NCI-H1417 treated with DMSO at 0.1 percent for 48 hours (cell line): ENCODE data around the gene DAP.

Source experiments
- DNase-seq: peaks from one replicate; lab custom pipeline; 2025; lab: John Stamatoyannopoulos, UW

Gene DAP

DNA sequence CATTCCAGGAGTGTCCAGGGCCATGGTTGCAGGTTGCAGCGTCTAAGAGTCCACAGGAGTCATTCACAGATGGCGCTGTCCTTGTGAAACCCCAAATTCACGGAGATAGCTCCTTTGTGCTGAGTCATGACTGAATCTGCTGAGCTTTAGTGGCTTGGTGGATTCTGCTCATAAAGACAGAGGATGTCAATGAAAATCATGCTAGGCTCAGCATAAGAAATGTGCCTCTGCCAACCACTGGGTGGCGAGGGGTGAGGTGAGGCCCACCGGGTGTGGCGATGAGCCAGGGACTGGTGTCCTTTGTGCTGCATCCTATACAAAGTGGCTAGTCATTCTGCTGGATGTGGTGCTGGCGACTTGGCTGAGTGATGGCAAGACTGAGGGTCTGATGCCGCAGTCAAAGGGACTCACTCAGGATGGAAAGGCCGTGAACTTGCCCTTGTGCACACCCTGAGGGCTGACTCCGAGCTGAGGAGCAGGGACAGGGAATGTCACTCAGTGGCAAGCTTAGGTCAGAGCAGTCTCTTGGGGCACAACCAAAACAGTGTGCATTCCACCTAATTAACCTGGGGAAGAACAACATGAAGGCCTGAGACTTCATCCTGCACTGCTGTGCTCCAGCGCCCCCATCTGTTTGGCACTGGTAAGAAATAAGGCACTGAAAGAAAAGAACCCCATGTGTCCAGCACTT is 71.5 kb downstream of the DAP start:
- DNase-seq = no peak

GRCh38 chr5:10688651-10689171 is 72.3 kb downstream of the DAP start:
- no peak for DNase-seq

DNA sequence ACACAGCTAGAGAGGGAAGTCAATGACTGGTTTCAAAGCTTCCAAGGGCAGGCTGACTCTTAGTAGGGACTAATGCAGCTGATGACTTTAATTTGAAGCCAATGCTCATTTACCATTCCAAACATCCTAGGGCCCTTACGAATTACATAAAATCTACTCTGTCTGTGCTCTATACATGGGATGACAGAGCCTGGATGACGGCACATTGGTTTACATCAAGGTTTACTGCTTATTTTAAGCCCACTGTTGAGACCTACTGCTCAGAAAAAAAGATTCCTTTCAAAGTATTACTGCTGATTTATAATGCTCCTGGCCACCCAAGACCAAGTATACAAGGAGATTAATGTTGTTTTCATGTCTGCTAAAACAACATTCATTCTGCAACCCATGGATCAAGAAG is 74.1 kb downstream of the DAP start:
- no peak for DNase-seq

DNA sequence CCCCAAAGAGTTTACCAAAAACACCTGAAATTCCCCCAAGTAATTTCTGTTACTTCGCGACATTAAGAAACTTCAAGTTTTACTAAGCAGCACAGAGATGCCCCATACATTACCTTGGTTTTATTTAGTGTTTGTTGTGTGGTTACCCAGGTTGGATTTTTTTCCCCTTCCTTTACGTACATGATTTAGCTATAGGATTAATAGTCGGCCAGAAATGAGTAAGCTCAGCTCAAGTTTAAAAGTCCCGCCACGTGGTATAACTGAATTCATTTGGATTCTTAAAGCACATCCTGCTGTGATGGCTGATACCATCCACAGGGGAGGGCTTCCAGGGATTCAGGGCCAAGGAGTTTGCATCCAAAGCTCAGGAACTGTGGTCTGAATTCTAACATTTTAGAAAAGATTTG is 75.9 kb downstream of the DAP start:
- DNase-seq = no peak

- DNase-seq = no peak
Measured at GRCh38 chr5:10684303-10685086, 76.5 kb downstream of the DAP start.

GRCh38 chr5:10682801-10683525 is 78.1 kb downstream of the DAP start:
- DNase-seq = no peak

GRCh38 chr5:10681731-10682679 is 79.0 kb downstream of the DAP start:
- DNase-seq = no peak

GRCh38 chr5:10680876-10681481 is 80.1 kb downstream of the DAP start:
- DNase-seq = no peak

DNA sequence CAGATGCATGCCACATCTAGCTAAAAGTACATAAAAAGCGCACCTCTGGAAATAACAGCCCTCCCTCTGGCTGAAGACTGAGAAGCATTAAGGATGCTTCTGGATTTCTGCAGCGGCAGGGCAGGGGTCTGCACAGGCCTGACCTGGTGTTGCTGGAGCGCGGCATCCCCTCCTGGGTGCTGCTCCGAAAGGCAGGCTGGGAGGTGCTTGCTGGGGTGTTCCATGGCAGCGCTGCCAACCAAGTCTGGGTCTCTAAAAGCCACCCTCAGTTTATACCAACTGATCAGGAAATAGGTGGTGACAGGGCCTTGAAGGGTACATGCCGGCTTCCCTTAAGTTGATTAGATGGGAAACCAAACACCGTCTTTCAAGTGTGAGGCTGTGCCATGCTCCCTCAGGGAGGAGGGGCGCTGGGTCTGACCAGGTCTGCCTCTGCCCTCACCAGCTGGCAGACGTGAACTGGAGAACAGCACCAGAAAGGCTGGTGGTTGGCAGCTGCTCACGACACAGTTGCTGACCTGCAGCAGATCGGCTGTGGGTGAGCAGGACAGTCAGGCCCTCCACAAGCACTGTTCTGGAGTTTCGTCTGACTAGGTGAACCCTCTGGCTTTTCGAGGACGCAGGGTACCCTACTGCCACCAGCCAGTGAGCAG is 81.6 kb downstream of the DAP start:
- DNase-seq = no peak

GRCh38 chr5:10678244-10678643 is 82.8 kb downstream of the DAP start:
- no peak for DNase-seq

DNA sequence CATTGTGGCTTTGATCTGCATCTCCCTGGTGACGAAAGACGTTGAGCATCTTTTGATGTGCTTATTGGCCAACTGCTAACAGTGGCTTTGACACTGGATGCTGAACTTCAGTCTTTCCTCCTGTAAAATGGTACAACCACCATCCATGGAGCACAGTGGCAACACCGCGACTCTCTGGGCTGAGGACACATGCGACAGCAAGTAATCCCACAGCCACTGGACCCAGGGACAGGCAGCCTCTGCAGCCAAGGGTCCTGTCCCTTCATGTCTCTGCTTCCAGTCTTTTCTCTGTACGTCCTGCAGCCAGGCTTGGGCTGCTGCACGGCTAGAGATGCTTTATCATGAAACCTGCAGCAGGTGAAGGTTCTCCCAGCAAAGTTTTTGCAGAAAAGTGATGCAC is 83.5 kb downstream of the DAP start:
- DNase-seq = no peak

DNA sequence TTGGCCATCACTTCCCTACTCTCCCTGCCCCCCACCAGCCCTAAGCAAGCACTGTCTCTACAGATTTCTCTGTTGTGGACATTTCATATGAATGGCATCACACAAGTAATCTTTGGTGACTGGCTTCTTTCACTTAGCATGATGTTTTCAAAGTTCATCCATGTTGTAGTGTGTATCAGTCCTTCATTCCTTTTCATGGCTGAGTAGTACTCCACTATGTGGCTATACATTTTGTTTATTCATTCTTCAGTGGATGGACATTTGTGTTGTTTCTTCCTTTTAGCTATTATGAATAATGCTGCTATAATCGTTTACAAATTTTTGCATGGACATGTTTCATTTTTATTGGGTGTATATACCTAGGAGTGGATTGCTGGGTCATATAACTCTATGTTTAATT is 84.1 kb downstream of the DAP start:
- DNase-seq = no peak

GRCh38 chr5:10676224-10676623 is 84.8 kb downstream of the DAP start:
- DNase-seq = no peak

DNA sequence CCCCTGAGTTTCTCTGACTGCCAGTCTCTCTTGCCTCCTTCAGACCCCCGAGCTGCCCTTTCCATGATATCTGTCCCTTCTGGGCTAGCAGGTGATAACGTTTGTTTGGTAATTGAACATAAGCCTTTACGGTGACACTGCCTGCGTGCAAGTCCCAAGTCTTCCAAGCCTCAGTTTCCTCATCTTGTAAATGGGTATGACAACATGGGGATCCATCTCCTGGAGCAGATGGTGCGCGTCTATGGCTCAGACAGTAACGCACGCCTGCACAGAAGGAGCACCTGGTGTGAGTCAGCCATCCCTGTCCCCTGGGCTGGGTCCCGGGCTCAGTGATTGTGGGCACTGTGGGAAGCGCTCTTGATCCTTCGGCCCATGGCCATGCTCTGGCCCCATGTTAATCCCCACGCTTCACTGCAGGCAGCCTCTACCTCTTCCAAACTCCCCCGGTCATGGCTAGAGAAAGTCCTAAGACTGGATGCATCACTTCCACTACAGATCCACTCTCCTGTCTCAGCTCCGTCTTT is 85.8 kb downstream of the DAP start:
- no peak for DNase-seq

DNA sequence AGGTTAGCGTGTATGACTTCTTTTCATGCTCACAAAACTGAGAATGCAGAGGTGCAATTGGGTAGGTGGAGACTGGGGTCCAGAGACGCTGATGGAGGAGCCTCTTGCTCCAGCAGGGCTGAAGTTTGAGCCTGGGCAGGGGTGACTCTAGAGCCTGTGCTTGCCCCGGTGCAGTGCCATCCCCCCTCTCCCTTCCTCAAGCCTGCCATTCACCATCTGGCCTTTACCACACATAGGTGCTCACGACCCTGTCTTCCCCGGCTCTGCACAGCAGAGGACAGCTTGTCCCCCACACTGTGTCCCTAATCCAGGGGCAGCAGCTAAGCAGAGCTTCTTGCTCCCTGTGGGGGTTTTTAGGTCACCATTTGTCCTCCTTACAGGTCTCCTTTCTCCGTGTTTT is 86.5 kb downstream of the DAP start:
- DNase-seq = no peak

- no peak for DNase-seq
Measured at GRCh38 chr5:10674096-10674495, 86.9 kb downstream of the DAP start.

DNA sequence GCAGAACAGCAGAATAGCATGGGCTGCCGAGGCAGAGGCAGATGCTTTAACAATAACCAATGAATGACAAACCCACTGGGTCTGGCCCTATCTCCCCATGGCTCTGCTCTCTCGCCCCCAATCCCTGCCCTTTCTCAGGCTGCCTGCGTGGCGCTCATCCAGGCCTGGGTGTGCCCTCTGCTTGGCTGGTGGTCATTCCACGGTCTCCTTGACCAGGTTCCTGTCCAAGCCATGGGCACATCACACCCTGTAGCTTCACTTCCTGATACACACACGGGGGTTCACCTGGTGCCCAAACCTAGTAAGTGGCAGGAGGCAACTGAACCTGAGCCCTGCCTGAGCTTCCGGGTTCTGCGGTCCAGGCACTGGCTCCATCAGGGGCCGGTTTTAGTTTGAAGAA is 87.6 kb downstream of the DAP start:
- DNase-seq = no peak

GRCh38 chr5:10673017-10673389 is 88.0 kb downstream of the DAP start:
- DNase-seq = no peak

DNA sequence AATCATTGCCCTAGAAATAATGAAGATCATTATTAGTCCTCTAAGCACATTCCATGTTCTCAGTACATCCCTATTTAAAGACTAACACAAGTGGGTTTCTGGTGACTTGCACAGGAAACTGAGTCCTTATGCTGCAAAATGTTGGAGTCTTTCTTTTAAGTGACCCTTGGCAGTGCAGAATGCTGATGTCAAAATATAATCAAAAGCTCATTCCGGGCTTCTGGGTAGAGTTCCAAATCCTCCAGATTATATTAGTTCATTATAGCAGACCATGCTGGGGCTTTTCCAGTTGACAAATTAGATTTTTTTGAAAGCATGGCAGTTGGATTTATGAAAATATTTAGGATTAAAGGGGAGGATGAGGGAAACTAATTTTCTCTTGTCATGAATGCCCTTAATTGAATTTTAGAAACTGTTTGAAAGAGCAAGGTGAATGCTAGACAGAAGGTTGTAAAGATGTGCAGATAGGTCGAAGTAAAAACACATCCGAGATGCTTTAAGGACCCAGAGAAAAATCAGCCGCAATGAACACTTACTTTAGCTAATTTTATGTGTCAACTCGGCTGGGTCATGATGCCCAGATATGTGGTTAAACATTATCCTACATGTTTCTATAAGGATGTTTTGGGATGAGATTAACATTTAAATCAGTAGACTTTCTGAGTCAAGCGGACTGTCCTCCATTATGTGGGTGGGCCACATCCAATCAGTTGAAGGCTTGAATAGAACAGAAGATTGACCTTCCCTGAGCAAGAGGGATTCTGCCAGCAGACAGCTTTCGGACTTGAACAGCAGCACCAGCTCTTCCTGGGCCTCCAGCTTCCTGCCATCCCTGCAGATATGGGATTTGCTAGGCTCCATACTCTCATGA is 88.7 kb downstream of the DAP start:
- no peak for DNase-seq
